ENCODE results near the gene FAM83F.
"Not testable (repeated sequence)": the region's sequence is repeated elsewhere in the genome, so short reads cannot be mapped to it uniquely, and the experiment has no call there.

The FAM83F gene

GRCh38 chr22:40007853-40008710, 13.3 kb downstream of the FAM83F start:
- H3K4me3 ChIP-seq (ENCODE audit: low read depth, low read length) = no peak overlapping the region
- no peak for DNase-seq (ENCODE audit: low read depth)

GRCh38 chr22:40008726-40009291, 14.1 kb downstream of the FAM83F start:
- no peak for DNase-seq (ENCODE audit: low read depth)
- H3K4me3 ChIP-seq (ENCODE audit: low read depth, low read length) = no peak overlapping the region

GRCh38 chr22:40009292-40009774, 14.6 kb downstream of the FAM83F start:
- DNase-seq (ENCODE audit: low read depth) = no peak
- H3K4me3 ChIP-seq (ENCODE audit: low read depth, low read length) = no peak overlapping the region

GRCh38 chr22:40009951-40010671, 15.4 kb downstream of the FAM83F start:
- H3K4me3 ChIP-seq (ENCODE audit: low read depth, low read length) = no peak overlapping the region
- DNase-seq (ENCODE audit: low read depth) = no peak

GRCh38 chr22:40010746-40011145, 16.0 kb downstream of the FAM83F start:
- DNase-seq (ENCODE audit: low read depth) = no peak
- no peak overlapping the region for H3K4me3 ChIP-seq (ENCODE audit: low read depth, low read length)

- DNase-seq (ENCODE audit: low read depth) = no peak
- no peak overlapping the region for H3K4me3 ChIP-seq (ENCODE audit: low read depth, low read length)
Observed at GRCh38 chr22:40014667-40015248, 20.0 kb downstream of the FAM83F start.

- no peak overlapping the region for H3K4me3 ChIP-seq (ENCODE audit: low read depth, low read length)
- no peak for DNase-seq (ENCODE audit: low read depth)
Observed at GRCh38 chr22:40015358-40015976, 20.7 kb downstream of the FAM83F start.

GRCh38 chr22:40018051-40018450, 23.3 kb downstream of the FAM83F start:
- no peak for DNase-seq (ENCODE audit: low read depth)
- no peak overlapping the region for H3K4me3 ChIP-seq (ENCODE audit: low read depth, low read length)

- DNase-seq (ENCODE audit: low read depth) = no peak
- no peak overlapping the region for H3K4me3 ChIP-seq (ENCODE audit: low read depth, low read length)
Observed at GRCh38 chr22:40019100-40019499, 24.3 kb downstream of the FAM83F start.

GRCh38 chr22:40020956-40021355, 26.2 kb downstream of the FAM83F start:
- no peak overlapping the region for H3K4me3 ChIP-seq (ENCODE audit: low read depth, low read length)
- no peak for DNase-seq (ENCODE audit: low read depth)

- no peak overlapping the region for H3K4me3 ChIP-seq (ENCODE audit: low read depth, low read length)
- no peak for DNase-seq (ENCODE audit: low read depth)
Observed at GRCh38 chr22:40021401-40022000, 26.7 kb downstream of the FAM83F start.

GRCh38 chr22:40022536-40023240, 27.9 kb downstream of the FAM83F start:
- DNase-seq (ENCODE audit: low read depth) = no peak

GRCh38 chr22:40023341-40023841, 28.6 kb downstream of the FAM83F start:
- H3K4me3 ChIP-seq (ENCODE audit: low read depth, low read length) = no peak overlapping the region
- no peak for DNase-seq (ENCODE audit: low read depth)

More at GRCh38 chr22:40022536-40023240, 27.9 kb downstream of the FAM83F start:
- H3K4me3 ChIP-seq (ENCODE audit: low read depth, low read length) = no peak overlapping the region

- DNase-seq (ENCODE audit: low read depth) = no peak
- H3K4me3 ChIP-seq (ENCODE audit: low read depth, low read length) = no peak overlapping the region
Observed at GRCh38 chr22:40024201-40025061, 29.7 kb downstream of the FAM83F start.

- DNase-seq (ENCODE audit: low read depth); H3K4me3 ChIP-seq (ENCODE audit: low read depth, low read length): not testable (repeated sequence)
Observed at GRCh38 chr22:40025062-40025379, 30.3 kb downstream of the FAM83F start.

- no peak for DNase-seq (ENCODE audit: low read depth)
- H3K4me3 ChIP-seq (ENCODE audit: low read depth, low read length) = no peak overlapping the region
Observed at GRCh38 chr22:40025856-40026255, 31.1 kb downstream of the FAM83F start.

- no peak for DNase-seq (ENCODE audit: low read depth)
- H3K4me3 ChIP-seq (ENCODE audit: low read depth, low read length) = no peak overlapping the region
Observed at GRCh38 chr22:40026641-40027040, 31.9 kb downstream of the FAM83F start.

Measured in skeletal muscle cell (primary cell).